Effector memory CD4-positive, alpha-beta T cell (primary cell): Measurements from ENCODE around the gene FAM50B.
"Not testable (repeated sequence)": the region's sequence is repeated elsewhere in the genome, so short reads cannot be mapped to it uniquely, and the experiment has no call there.

Source experiments
- DNase-seq, 3 donors: peaks; one replicate each; pipeline ENCODE4 v3.0.0-alpha.2; 2020
- H3K27ac ChIP-seq: 2 replicates; pipeline ENCODE4 v1.7.0; 2013; ENCODE audit warnings: mild to moderate bottlenecking, low read length, moderate library complexity; ENCODE audit not compliant: insufficient read depth, poor library complexity, severe bottlenecking
- H3K27me3 ChIP-seq: replicated peaks from 2 replicates; pipeline ENCODE4 v1.7.0; 2013; ENCODE audit warnings: mild to moderate bottlenecking, low read length; ENCODE audit not compliant: insufficient read depth, control insufficient read depth, poor library complexity, severe bottlenecking
- H3K36me3 ChIP-seq: 2 replicates; pipeline ENCODE4 v1.7.0; 2013; ENCODE audit warnings: mild to moderate bottlenecking, low read length, moderate library complexity; ENCODE audit not compliant: control insufficient read depth, insufficient read depth
- H3K4me1 ChIP-seq: 2 replicates; pipeline ENCODE4 v1.7.0; 2013; ENCODE audit warnings: low read length, mild to moderate bottlenecking; ENCODE audit not compliant: control insufficient read depth, insufficient read depth, poor library complexity, severe bottlenecking
- H3K4me3 ChIP-seq: 2 replicates; pipeline ENCODE4 v1.7.0; 2013; ENCODE audit warnings: low read length, low read depth, mild to moderate bottlenecking; ENCODE audit not compliant: insufficient read depth, poor library complexity, severe bottlenecking
- H3K9me3 ChIP-seq: 2 replicates; pipeline ENCODE4 v1.7.0; 2013; ENCODE audit warnings: mild to moderate bottlenecking, low read length, moderate library complexity; ENCODE audit not compliant: control insufficient read depth

FAM50B gene

DNA sequence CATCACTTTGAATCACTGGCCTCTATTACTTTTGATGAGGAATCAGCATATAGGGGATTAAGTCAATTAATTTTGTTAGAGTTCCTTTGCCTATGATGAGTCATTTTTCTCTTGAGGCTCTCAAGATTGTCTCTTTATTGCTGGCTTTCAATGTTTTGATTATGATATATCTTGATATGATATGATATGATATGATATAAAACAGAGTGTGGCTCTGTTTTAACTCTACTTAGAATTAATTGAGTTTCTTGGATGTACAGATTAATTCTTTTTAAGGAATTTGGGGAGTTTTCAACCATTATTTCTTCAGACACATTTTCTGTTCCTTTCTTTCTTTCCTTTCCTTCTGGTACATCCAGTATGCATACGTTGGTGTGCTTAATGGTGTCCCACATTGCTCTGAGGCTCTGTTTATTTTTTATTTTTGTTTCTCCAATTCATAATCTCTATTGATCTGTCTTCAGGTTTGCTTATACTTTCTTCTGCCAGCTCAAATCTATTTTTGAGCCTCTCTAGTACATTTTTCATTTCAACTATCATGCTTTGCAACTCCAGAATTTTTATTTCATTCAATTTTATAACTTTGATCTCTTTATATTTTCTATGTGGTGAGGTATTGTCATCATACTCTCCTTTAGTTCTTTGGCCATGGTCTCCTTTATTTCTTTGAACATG, 10.8 kb downstream of the FAM50B start:
- Histone ChIP-seq H3K4me1 (no peaks in the 10 kb centered on the region), H3K27ac (no peak overlapping the region), H3K4me3 (no peak overlapping the region), H3K27me3 (no peaks in the 10 kb centered on the region), H3K36me3 (no peaks in the 10 kb centered on the region), H3K9me3 (no peaks in the 10 kb centered on the region)
- DNase-seq, result no peak

DNA sequence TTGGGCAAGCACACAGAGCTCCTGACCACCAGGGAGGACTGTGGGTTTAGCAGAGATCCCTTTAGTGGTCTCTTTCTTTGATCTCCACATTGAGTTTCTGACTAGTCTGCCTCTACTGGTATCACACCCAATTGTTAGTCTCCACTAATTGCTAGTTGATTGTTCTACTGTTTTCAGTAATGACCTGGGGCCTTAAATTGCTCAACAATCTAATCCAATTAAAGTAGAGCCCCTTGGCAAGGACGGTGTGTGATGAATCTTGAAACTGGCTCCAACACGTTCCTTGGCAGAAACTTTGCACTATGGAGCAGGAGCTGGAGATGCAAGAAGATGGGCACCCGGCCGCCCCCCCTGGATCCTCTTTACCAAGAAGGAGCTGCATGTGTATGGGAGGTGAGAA, 12.3 kb downstream of the FAM50B start:
- Histone ChIP-seq H3K4me3 (no peak overlapping the region), H3K4me1 (no peaks in the 10 kb centered on the region), H3K9me3 (no peaks in the 10 kb centered on the region), H3K36me3 (no peaks in the 10 kb centered on the region), H3K27me3 (no peaks in the 10 kb centered on the region), H3K27ac (no peak overlapping the region)
- no peak for DNase-seq

- Histone ChIP-seq H3K4me1 (no peaks in the 10 kb centered on the region), H3K4me3 (no peak overlapping the region), H3K9me3 (no peaks in the 10 kb centered on the region), H3K27me3 (no peaks in the 10 kb centered on the region), H3K36me3 (no peaks in the 10 kb centered on the region), H3K27ac (no peak overlapping the region)
- no peak for DNase-seq
Measured at GRCh38 chr6:3862038-3862437, 12.9 kb downstream of the FAM50B start.

- not testable (repeated sequence) for H3K27me3 ChIP-seq, H3K4me3 ChIP-seq, DNase-seq, H3K4me1 ChIP-seq, H3K9me3 ChIP-seq, H3K36me3 ChIP-seq, H3K27ac ChIP-seq
Measured at GRCh38 chr6:3863322-3863721, 14.1 kb downstream of the FAM50B start.

GRCh38 chr6:3865463-3865862, 16.3 kb downstream of the FAM50B start:
- peaks cover 22% of the 10 kb centered on the region for H3K4me1 ChIP-seq
- H3K36me3 ChIP-seq, result no peaks in the 10 kb centered on the region
- no peak for DNase-seq
- no peaks in the 10 kb centered on the region for H3K27me3 ChIP-seq
- H3K9me3 ChIP-seq, result no peaks in the 10 kb centered on the region
- H3K4me3 ChIP-seq, result no peak overlapping the region
- H3K27ac ChIP-seq, result no peak overlapping the region

- DNase-seq, result no peak
- H3K9me3 ChIP-seq, result no peaks in the 10 kb centered on the region
- H3K27me3 ChIP-seq, result no peaks in the 10 kb centered on the region
- peaks cover 22% of the 10 kb centered on the region for H3K4me1 ChIP-seq
- H3K36me3 ChIP-seq, result no peaks in the 10 kb centered on the region
- no peak overlapping the region for H3K4me3 ChIP-seq
- H3K27ac ChIP-seq, result no peak overlapping the region
Measured at GRCh38 chr6:3867641-3868502, 18.7 kb downstream of the FAM50B start.

GRCh38 chr6:3868544-3868943, 19.4 kb downstream of the FAM50B start:
- no peaks in the 10 kb centered on the region for H3K36me3 ChIP-seq
- no peaks in the 10 kb centered on the region for H3K9me3 ChIP-seq
- no peak overlapping the region for H3K27ac ChIP-seq
- DNase-seq, result no peak
- no peaks in the 10 kb centered on the region for H3K27me3 ChIP-seq
- no peak overlapping the region for H3K4me3 ChIP-seq
- H3K4me1 ChIP-seq, result peaks cover 22% of the 10 kb centered on the region

- Histone ChIP-seq H3K9me3 (no peaks in the 10 kb centered on the region), H3K27ac (no peak overlapping the region), H3K4me1 (peaks cover 22% of the 10 kb centered on the region), H3K36me3 (no peaks in the 10 kb centered on the region), H3K27me3 (no peaks in the 10 kb centered on the region), H3K4me3 (no peak overlapping the region)
- DNase-seq, result no peak
Measured at GRCh38 chr6:3869284-3869631, 20.1 kb downstream of the FAM50B start.

DNA sequence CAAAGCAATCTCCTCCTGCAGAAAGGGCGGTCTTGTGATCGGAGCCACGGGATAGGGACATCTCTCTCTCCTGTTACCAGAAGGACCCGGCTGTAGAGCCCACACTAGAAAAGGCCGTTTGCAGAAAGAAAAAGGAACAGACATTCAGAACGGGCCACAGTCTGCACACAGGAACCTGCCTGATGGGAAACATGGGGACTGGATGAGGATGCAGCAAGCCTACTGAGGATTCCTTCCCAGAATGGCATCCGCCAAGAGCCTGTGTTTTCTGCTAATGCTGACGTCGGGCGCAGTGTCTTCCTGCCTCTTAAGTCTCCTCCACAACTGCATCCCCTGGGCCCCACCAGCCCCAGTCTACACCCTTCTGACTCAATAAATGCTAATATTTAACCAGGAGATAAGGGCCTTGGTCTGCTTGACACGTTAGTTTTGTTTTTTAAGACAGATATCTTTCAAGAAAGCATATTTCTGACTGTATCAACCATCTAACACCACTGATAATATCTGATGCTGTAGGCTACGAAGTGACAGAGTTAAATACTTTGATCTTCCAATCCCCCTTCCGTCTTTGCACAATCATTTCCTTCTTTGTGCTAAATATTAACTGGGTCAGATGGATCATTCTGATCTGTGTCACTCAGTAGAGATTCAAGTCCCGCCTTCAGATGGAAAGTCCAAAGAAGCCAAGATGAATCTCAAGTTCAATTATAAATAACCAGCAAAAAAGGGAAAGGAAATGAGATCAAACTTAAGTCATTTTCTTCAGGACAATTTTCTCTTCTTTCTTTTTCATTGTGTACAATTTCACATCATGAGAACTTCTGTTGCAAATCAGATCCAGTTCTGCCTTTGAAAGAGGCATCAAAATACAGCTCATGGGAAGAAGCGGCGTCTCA, 20.7 kb downstream of the FAM50B start:
- Histone ChIP-seq H3K9me3 (no peaks in the 10 kb centered on the region), H3K27ac (peak overlapping the region; percentile 5), H3K4me1 (peaks cover 22% of the 10 kb centered on the region), H3K36me3 (no peaks in the 10 kb centered on the region), H3K4me3 (no peak overlapping the region), H3K27me3 (no peaks in the 10 kb centered on the region)
- DNase-seq, result no peak
